ENCODE results near the gene ENKD1. TPM values are rescaled to one million over a fixed set of nuclear protein-coding genes. Genes with fewer than 3 reads are reported as not detected.

The ENKD1 gene
- total and polyA plus RNA-seq, 2 experiments from 2014 or later, result 11.6 to 11.8 TPM

DNA sequence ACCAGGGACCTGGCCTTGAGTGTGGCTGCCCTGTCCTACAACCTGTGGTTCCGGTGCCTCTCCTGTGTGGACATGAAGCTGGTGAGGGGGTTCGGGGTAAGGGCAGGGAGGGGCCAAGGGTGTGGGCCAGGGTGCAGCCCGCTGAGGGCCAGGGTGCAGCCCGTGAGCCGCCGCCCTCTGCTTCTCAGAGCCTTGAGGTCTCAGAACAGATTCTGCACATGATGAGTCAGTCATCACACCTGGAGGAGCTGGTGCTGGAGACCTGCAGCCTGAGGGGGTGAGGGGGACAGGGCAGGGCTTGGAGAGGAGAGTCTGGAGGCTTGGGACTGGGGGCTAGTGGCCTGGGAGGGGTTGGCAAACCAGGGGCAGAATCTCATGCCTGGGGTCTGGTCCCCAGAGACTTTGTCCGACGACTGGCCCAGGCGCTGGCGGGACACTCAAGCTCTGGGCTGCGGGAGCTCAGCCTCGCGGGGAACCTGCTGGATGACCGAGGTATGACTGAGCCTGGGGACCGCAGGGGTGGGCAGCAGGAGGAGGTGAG lies 19.4 kb downstream of the ENKD1 start:
- TF ChIP-seq EZH2 (IDR thresholded peaks at IDR 0.05; ENCODE audit: low read depth, unreplicated experiment) (no peak), POLR2AphosphoS5 (IDR thresholded peaks at IDR 0.05; ENCODE audit: low read depth) (no peak), STAT1 (IDR thresholded peaks at IDR 0.05; ENCODE audit: unreplicated experiment) (no peak), CREB1 (CRISPR knock-in tag; IDR thresholded peaks at IDR 0.05; ENCODE audit: low read depth) (no peak), NANOG (IDR thresholded peaks at IDR 0.05; ENCODE audit: borderline replicate concordance) (no peak), REST (IDR thresholded peaks at IDR 0.05; ENCODE audit: unreplicated experiment) (no peak), JUNB (IDR thresholded peaks at IDR 0.05; ENCODE audit: unreplicated experiment) (no peak), ZNF114 (CRISPR knock-in tag; IDR thresholded peaks at IDR 0.05) (no peak), ZNF331 (CRISPR knock-in tag; IDR thresholded peaks at IDR 0.05; ENCODE audit: low read depth) (no peak), EZH2phosphoT487 (IDR thresholded peaks at IDR 0.05; ENCODE audit: unreplicated experiment) (no peak), CTCF (conservative IDR thresholded peaks at IDR 0.05; ENCODE audit: low read depth in 2 of 2) (no peak)
- TF ChIP-seq, protein P1, sequence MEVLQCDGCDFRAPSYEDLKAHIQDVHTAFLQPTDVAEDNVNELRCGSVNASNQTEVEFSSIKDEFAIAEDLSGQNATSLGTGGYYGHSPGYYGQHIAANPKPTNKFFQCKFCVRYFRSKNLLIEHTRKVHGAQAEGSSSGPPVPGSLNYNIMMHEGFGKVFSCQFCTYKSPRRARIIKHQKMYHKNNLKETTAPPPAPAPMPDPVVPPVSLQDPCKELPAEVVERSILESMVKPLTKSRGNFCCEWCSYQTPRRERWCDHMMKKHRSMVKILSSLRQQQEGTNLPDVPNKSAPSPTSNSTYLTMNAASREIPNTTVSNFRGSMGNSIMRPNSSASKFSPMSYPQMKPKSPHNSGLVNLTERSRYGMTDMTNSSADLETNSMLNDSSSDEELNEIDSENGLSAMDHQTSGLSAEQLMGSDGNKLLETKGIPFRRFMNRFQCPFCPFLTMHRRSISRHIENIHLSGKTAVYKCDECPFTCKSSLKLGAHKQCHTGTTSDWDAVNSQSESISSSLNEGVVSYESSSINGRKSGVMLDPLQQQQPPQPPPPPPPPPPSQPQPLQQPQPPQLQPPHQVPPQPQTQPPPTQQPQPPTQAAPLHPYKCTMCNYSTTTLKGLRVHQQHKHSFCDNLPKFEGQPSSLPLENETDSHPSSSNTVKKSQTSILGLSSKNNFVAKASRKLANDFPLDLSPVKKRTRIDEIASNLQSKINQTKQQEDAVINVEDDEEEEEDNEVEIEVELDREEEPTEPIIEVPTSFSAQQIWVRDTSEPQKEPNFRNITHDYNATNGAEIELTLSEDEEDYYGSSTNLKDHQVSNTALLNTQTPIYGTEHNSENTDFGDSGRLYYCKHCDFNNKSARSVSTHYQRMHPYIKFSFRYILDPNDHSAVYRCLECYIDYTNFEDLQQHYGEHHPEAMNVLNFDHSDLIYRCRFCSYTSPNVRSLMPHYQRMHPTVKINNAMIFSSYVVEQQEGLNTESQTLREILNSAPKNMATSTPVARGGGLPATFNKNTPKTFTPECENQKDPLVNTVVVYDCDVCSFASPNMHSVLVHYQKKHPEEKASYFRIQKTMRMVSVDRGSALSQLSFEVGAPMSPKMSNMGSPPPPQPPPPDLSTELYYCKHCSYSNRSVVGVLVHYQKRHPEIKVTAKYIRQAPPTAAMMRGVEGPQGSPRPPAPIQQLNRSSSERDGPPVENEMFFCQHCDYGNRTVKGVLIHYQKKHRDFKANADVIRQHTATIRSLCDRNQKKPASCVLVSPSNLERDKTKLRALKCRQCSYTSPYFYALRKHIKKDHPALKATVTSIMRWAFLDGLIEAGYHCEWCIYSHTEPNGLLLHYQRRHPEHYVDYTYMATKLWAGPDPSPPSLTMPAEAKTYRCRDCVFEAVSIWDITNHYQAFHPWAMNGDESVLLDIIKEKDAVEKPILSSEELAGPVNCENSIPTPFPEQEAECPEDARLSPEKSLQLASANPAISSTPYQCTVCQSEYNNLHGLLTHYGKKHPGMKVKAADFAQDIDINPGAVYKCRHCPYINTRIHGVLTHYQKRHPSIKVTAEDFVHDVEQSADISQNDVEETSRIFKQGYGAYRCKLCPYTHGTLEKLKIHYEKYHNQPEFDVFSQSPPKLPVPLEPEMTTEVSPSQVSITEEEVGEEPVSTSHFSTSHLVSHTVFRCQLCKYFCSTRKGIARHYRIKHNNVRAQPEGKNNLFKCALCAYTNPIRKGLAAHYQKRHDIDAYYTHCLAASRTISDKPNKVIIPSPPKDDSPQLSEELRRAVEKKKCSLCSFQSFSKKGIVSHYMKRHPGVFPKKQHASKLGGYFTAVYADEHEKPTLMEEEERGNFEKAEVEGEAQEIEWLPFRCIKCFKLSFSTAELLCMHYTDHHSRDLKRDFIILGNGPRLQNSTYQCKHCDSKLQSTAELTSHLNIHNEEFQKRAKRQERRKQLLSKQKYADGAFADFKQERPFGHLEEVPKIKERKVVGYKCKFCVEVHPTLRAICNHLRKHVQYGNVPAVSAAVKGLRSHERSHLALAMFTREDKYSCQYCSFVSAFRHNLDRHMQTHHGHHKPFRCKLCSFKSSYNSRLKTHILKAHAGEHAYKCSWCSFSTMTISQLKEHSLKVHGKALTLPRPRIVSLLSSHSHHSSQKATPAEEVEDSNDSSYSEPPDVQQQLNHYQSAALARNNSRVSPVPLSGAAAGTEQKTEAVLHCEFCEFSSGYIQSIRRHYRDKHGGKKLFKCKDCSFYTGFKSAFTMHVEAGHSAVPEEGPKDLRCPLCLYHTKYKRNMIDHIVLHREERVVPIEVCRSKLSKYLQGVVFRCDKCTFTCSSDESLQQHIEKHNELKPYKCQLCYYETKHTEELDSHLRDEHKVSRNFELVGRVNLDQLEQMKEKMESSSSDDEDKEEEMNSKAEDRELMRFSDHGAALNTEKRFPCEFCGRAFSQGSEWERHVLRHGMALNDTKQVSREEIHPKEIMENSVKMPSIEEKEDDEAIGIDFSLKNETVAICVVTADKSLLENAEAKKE (CRISPR knock-in tag; IDR thresholded peaks at IDR 0.05), result no peak
- TF ChIP-seq, protein P2, sequence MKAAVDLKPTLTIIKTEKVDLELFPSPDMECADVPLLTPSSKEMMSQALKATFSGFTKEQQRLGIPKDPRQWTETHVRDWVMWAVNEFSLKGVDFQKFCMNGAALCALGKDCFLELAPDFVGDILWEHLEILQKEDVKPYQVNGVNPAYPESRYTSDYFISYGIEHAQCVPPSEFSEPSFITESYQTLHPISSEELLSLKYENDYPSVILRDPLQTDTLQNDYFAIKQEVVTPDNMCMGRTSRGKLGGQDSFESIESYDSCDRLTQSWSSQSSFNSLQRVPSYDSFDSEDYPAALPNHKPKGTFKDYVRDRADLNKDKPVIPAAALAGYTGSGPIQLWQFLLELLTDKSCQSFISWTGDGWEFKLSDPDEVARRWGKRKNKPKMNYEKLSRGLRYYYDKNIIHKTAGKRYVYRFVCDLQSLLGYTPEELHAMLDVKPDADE (IDR thresholded peaks at IDR 0.05), result no peak
- H3K27me3 Mint-ChIP-seq (ENCODE audit: insufficient read depth, low read depth, poor library complexity), result peaks cover 72% of the 10 kb centered on the region
- Histone ChIP-seq H2AFZ (no peak overlapping the region), H3K36me3 (ENCODE audit: insufficient read depth) (no peaks in the 10 kb centered on the region), H4K20me1 (replicated peaks; ENCODE audit: insufficient read depth) (no peaks in the 10 kb centered on the region; the same call in 1 of the 2 replicates), H3K27ac (ENCODE audit: low read depth) (no peak overlapping the region), H3K79me2 (replicated peaks; ENCODE audit: insufficient read depth) (no peaks in the 10 kb centered on the region), H3K4me3 (no peak overlapping the region), H3F3A (replicated peaks; ENCODE audit: low read depth) (peaks cover 7% of the 10 kb centered on the region; the same call in 1 of the 2 replicates), H3K4me1 (ENCODE audit: insufficient read depth) (no peaks in the 10 kb centered on the region; the same call in 1 of the 2 replicates), H3K27me3 (ENCODE audit: insufficient read depth) (peaks cover 71% of the 10 kb centered on the region), H3K4me2 (no peak overlapping the region), H3K9me2 (ENCODE audit: insufficient read depth) (no peaks in the 10 kb centered on the region)
- peak; percentile 34 for DNase-seq (ENCODE audit: low spot score)
- H3K27ac Mint-ChIP-seq, result no peak overlapping the region
- H3K4me3 Mint-ChIP-seq, result no peak overlapping the region
- H3K9me3 Mint-ChIP-seq, result no peaks in the 10 kb centered on the region
- peaks cover 4% of the 10 kb centered on the region; the same call in 1 of the 3 replicates for H3K36me3 Mint-ChIP-seq (ENCODE audit: low read depth)
- peaks cover 11% of the 10 kb centered on the region for H3K4me1 Mint-ChIP-seq
- no peak for ATAC-seq

All from GM23338 (cell line).